ENCODE results near the gene LRRC7.

LRRC7 gene

DNA sequence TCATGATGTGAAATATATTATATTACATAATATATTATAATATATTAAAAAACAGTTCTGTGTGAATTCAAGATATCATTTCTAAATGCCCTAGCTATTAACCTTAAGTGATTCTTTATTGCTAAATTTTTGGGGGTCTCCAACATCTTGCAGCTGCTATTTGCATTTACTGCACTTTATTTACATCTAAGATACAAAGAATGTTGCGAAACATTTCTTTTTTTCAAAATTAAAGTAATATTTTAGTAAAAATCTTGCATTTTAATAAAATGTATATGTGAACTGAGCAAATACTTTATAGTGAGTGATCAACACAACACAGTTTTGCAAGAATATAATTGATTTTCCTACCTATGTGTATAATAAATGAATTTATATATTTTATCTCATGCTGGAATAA lies 456.6 kb downstream of the LRRC7 start:
- DNase-seq (ENCODE audit: low read depth): no peak
- TF ChIP-seq CTCF (IDR thresholded peaks at IDR 0.05; ENCODE audit: control insufficient read depth, extremely low read depth, insufficient read depth): no peak
- H3K4me3 ChIP-seq (ENCODE audit: low read depth, low read length): no peak overlapping the region

- no peak for DNase-seq (ENCODE audit: low read depth)
- no peak overlapping the region for H3K4me3 ChIP-seq (ENCODE audit: low read depth, low read length)
- no peak for TF ChIP-seq CTCF (IDR thresholded peaks at IDR 0.05; ENCODE audit: control insufficient read depth, extremely low read depth, insufficient read depth)
Measured at GRCh38 chr1:70025052-70025451, 457.3 kb downstream of the LRRC7 start.

DNA sequence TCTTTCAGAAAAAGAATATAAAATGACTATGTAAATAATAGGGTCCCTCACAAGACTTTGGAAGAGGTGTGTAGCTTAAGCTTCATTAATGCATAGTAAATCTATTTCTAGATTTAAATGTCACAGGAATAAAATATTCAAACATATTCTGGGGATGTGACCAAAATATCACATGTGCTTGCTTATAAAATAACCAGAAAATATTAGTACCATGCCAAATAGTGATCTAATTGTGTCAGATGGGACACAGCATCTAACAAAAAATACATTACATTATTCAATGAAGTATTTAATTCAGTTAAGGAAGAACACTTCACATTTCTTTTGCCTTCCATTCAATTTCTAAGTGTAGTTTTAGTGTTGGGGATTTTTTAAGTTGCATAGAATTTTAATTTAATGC lies 458.1 kb downstream of the LRRC7 start:
- H3K4me3 ChIP-seq (ENCODE audit: low read depth, low read length): no peak overlapping the region
- TF ChIP-seq CTCF (IDR thresholded peaks at IDR 0.05; ENCODE audit: control insufficient read depth, extremely low read depth, insufficient read depth): no peak
- no peak for DNase-seq (ENCODE audit: low read depth)

GRCh38 chr1:70033266-70033873 lies 465.6 kb downstream of the LRRC7 start:
- no peak for DNase-seq (ENCODE audit: low read depth)
- no peak for TF ChIP-seq CTCF (IDR thresholded peaks at IDR 0.05; ENCODE audit: control insufficient read depth, extremely low read depth, insufficient read depth)
- no peak overlapping the region for H3K4me3 ChIP-seq (ENCODE audit: low read depth, low read length)

DNA sequence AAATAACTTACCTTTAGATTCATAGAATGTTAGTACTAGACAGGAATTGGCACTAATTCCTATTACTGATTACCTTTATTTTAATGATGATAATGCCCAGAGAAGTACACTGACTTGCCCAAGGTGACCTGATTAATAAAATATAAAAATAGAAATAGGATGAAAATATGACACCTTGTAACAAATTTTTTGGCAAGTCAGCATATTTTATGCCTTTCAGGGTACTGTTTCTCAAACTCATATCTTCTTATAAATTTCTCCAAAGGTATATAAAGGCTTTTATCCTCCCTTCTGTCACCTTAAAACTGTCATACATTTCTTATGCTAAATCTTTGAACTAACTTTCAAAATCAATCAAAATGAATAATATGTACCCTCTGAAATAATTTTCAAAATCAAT lies 466.2 kb downstream of the LRRC7 start:
- TF ChIP-seq CTCF (IDR thresholded peaks at IDR 0.05; ENCODE audit: control insufficient read depth, extremely low read depth, insufficient read depth): no peak
- H3K4me3 ChIP-seq (ENCODE audit: low read depth, low read length): no peak overlapping the region
- DNase-seq (ENCODE audit: low read depth): no peak

GRCh38 chr1:70034403-70034802 lies 466.7 kb downstream of the LRRC7 start:
- no peak overlapping the region for H3K4me3 ChIP-seq (ENCODE audit: low read depth, low read length)
- peak; percentile 85 for TF ChIP-seq CTCF (IDR thresholded peaks at IDR 0.05; ENCODE audit: control insufficient read depth, extremely low read depth, insufficient read depth)
- DNase-seq (ENCODE audit: low read depth): peak; percentile 76

DNA sequence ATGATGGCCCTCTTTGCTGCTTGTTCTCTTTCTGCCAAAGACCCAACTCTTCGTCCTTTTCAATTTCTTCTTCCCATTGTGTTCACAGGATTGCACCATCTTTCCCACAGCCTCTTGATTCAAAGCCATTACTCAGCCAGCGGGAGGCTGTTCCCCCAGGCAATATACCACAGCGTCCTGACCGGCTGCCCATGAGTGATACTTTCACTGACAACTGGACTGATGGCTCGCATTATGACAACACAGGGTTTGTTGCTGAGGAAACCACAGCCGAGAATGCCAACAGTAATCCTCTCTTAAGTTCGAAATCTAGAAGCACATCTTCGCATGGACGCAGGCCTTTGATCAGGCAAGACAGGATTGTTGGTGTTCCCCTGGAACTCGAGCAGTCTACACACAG lies 470.3 kb downstream of the LRRC7 start:
- no peak overlapping the region for H3K4me3 ChIP-seq (ENCODE audit: low read depth, low read length)
- TF ChIP-seq CTCF (IDR thresholded peaks at IDR 0.05; ENCODE audit: control insufficient read depth, extremely low read depth, insufficient read depth): no peak
- no peak for DNase-seq (ENCODE audit: low read depth)
